CD14-positive monocyte (primary cell): ENCODE results near the gene LETMD1. TPM values are rescaled to one million over a fixed set of nuclear protein-coding genes. Genes with fewer than 3 reads are reported as not detected.
A peak's percentile ranks its signal among the peaks of the same experiment; 100 is the strongest.

ENCODE experiments used
- DNase-seq, 3 donors: peaks; one replicate each; pipeline ENCODE4 v3.0.0-alpha.2; 2011 to 2022
- H2AFZ ChIP-seq: 2 replicates; pipeline ENCODE4 v1.6.0; 2012; ENCODE audit warnings: mild to moderate bottlenecking, low read depth, low read length, inconsistent platforms; ENCODE audit not compliant: insufficient read depth, poor library complexity, severe bottlenecking
- H3K27ac ChIP-seq, 2 donors: 1 replicate in 1 of 2; 2 replicates in 1 of 2; pipeline ENCODE4 v1.5.1; 2012 to 2013; ENCODE audit warnings: low read length in 2 of 2, control low read depth in 1 of 2, inconsistent platforms in 1 of 2, low read depth in 1 of 2, mild to moderate bottlenecking in 1 of 2
- H3K27me3 ChIP-seq, 2 donors: one replicate each; pipeline versions ENCODE4 v1.6.0 to v1.6.1; 2011 to 2013; ENCODE audit warnings: low read length in 2 of 2; ENCODE audit not compliant: control insufficient read depth in 2 of 2, insufficient read depth in 2 of 2
- H3K36me3 ChIP-seq, 2 donors: replicated peaks in 1 of 2; 1 replicate in 1 of 2; 2 replicates in 1 of 2; pipeline versions ENCODE4 v1.5.1 to v1.6.1; 2012 to 2013; ENCODE audit warnings: low read length in 2 of 2, control low read depth in 1 of 2, inconsistent platforms in 1 of 2, mild to moderate bottlenecking in 1 of 2; ENCODE audit not compliant: insufficient read depth in 2 of 2, control insufficient read depth in 1 of 2
- H3K4me1 ChIP-seq, 2 donors: 1 replicate in 1 of 2; 2 replicates in 1 of 2; pipeline versions ENCODE4 v1.5.1 to v1.6.1; 2012 to 2013; ENCODE audit warnings: low read length in 2 of 2, control low read depth in 1 of 2, inconsistent platforms in 1 of 2, mild to moderate bottlenecking in 1 of 2, moderate library complexity in 1 of 2; ENCODE audit not compliant: insufficient read depth in 2 of 2, control insufficient read depth in 1 of 2
- H3K4me2 ChIP-seq: replicated peaks from 2 replicates; pipeline ENCODE3; 2012; ENCODE audit warnings: low read length, moderate library complexity, mild to moderate bottlenecking; ENCODE audit not compliant: poor library complexity, severe bottlenecking; ENCODE audit errors: extremely low read depth
- H3K4me3 ChIP-seq, 3 experiments: fragments of 200-600 bp in 1 of 3; sonication (generic) in 1 of 3; replicated peaks in 1 of 3; 1 replicate in 2 of 3; 2 replicates in 1 of 3; pipeline ENCODE4 v1.5.1; 2011 to 2013; ENCODE audit warnings: low read length in 3 of 3, mild to moderate bottlenecking in 3 of 3, control low read depth in 2 of 3, low read depth in 2 of 3, inconsistent platforms in 1 of 3, moderate library complexity in 1 of 3
- H3K79me2 ChIP-seq: 2 replicates; pipeline ENCODE4 v1.6.0; 2012; ENCODE audit warnings: mild to moderate bottlenecking, control low read depth, inconsistent platforms, low read length, moderate library complexity; ENCODE audit not compliant: insufficient read depth
- H3K9ac ChIP-seq: 2 replicates; pipeline ENCODE4 v1.6.0; 2017; ENCODE audit warnings: low read length, mild to moderate bottlenecking; ENCODE audit not compliant: insufficient read depth, poor library complexity, severe bottlenecking
- H3K9me3 ChIP-seq, 2 donors: replicated peaks in 1 of 2; 1 replicate in 1 of 2; 2 replicates in 1 of 2; pipeline versions ENCODE4 v1.5.1 to v1.6.1; 2012 to 2013; ENCODE audit warnings: low read length in 2 of 2, control low read depth in 1 of 2; ENCODE audit not compliant: control insufficient read depth in 1 of 2, insufficient read depth in 1 of 2
- H4K20me1 ChIP-seq: 2 replicates; pipeline ENCODE4 v1.6.0; 2012; ENCODE audit warnings: mild to moderate bottlenecking, low read length, control low read depth, moderate library complexity; ENCODE audit not compliant: insufficient read depth
- H3K27ac Mint-ChIP-seq, 7 donors: one replicate each; pipeline ENCODE4 v1.8.0; 2020; ENCODE audit warnings: mild to moderate bottlenecking in 7 of 7, mixed read lengths in 7 of 7, moderate library complexity in 6 of 7, inconsistent platforms in 2 of 7
- H3K27me3 Mint-ChIP-seq, 3 donors: one replicate each; pipeline ENCODE4 v1.8.0; 2021 to 2022; ENCODE audit warnings: low read depth in 3 of 3, mild to moderate bottlenecking in 3 of 3, mixed read lengths in 3 of 3, moderate library complexity in 3 of 3, inconsistent platforms in 1 of 3
- H3K36me3 Mint-ChIP-seq, 2 donors: one replicate each; pipeline ENCODE4 v1.8.0; 2020; ENCODE audit warnings: mixed read lengths in 2 of 2, inconsistent platforms in 1 of 2, mild to moderate bottlenecking in 1 of 2
- H3K4me1 Mint-ChIP-seq: one replicate; pipeline ENCODE4 v1.8.0; 2020; ENCODE audit warnings: mild to moderate bottlenecking, mixed read lengths
- H3K4me3 Mint-ChIP-seq, 2 donors: one replicate each; pipeline ENCODE4 v1.8.0; 2020; ENCODE audit warnings: mild to moderate bottlenecking in 2 of 2, mixed read lengths in 2 of 2, moderate library complexity in 1 of 2
- H3K9me3 Mint-ChIP-seq, 7 donors: one replicate each; pipeline ENCODE4 v1.8.0; 2020 to 2022; ENCODE audit warnings: mixed read lengths in 7 of 7, mild to moderate bottlenecking in 6 of 7, moderate library complexity in 6 of 7, inconsistent platforms in 2 of 7
- CTCF ChIP-seq: fragments of 200-600 bp; IDR thresholded peaks from one replicate; pipeline ENCODE4 v1.8.0; 2022; ENCODE audit warnings: antibody characterized with exemption, mild to moderate bottlenecking
- WGBS: methylation state at CpG from one replicate; pipeline ENCODE4 v1.1.5; 2013; ENCODE audit warnings: missing lambda C conversion rate; ENCODE audit not compliant: insufficient coverage; 5-methylcytosine and 5-hydroxymethylcytosine counted together
- intact Hi-C, 2 donors: fragments of 100-400 bp; cut with micrococcal nuclease; formaldehyde crosslinking; loops; one replicate each; pipeline versions ENCODE4 v1.15.0 to v1.15.1; 2023
- polyA plus RNA-seq, 3 donors: library from polyadenylated mRNA; depleted of rRNA in 1 of 3; unstranded in 2 of 3; stranded (reverse) in 1 of 3; fragments of 300-500 nt in 2 of 3; fragments of >200 nt in 1 of 3; fragmentation: Illumina TruSeq in 2 of 3; gene quantifications; 1 replicate in 2 of 3; 2 replicates in 1 of 3; pipeline ENCODE4 v1.2.3, GENCODE V29; 2012 to 2021

Gene LETMD1
- polyA plus RNA-seq, 3 donors: 13.2 to 95.6 (median 16.8) TPM

- no peaks in the 10 kb centered on the region for H3K9me3 ChIP-seq
- no peaks in the 10 kb centered on the region for H3K4me1 ChIP-seq
- intact Hi-C loops: no loop called here
- peak overlapping the region in 2 of 7 donors; percentile 25 to 46 for H3K27ac Mint-ChIP-seq
- H3K9ac ChIP-seq: no peak overlapping the region
- DNase-seq: no peak
- no peak overlapping the region for H3K4me3 Mint-ChIP-seq
- H3K27ac ChIP-seq: no peak overlapping the region
- no peak overlapping the region for H3K4me2 ChIP-seq
- H3K79me2 ChIP-seq: peaks cover 3% of the 10 kb centered on the region
- H2AFZ ChIP-seq: no peak overlapping the region
- TF ChIP-seq CTCF: no peak
- no peaks in the 10 kb centered on the region for H3K27me3 Mint-ChIP-seq
- H3K36me3 ChIP-seq: peaks cover 25 to 50% of the 10 kb centered on the region in 2 donors
- H3K4me3 ChIP-seq: no peak overlapping the region
- no peaks in the 10 kb centered on the region for H3K27me3 ChIP-seq
- H3K4me1 Mint-ChIP-seq: no peaks in the 10 kb centered on the region
- H3K36me3 Mint-ChIP-seq: peaks cover 36 to 55% of the 10 kb centered on the region in 2 donors
- H3K9me3 Mint-ChIP-seq: peaks cover 0 to 3% (median 0%) of the 10 kb centered on the region in 7 donors
- WGBS: 93% methylated on average over 2 of the region's 5 CpGs
- H4K20me1 ChIP-seq: peaks cover 26% of the 10 kb centered on the region
Observed at GRCh38 chr12:51075390-51075789, 27.3 kb downstream of the LETMD1 start.

GRCh38 chr12:51076236-51076930, 28.3 kb downstream of the LETMD1 start:
- Mint-ChIP-seq H3K36me3 (peaks cover 37 to 48% of the 10 kb centered on the region in 2 donors), H3K4me1 (no peaks in the 10 kb centered on the region), H3K9me3 (peaks cover 0 to 3% (median 0%) of the 10 kb centered on the region in 7 donors), H3K27me3 (no peaks in the 10 kb centered on the region), H3K27ac (no peak overlapping the region), H3K4me3 (no peak overlapping the region)
- H3K27ac ChIP-seq: no peak overlapping the region
- H3K4me3 ChIP-seq: no peak overlapping the region
- no peak for DNase-seq
- no peak overlapping the region for H3K4me2 ChIP-seq
- intact Hi-C loops: no loop called here
- no peaks in the 10 kb centered on the region for H3K9me3 ChIP-seq
- 77% methylated on average over 7 of the region's 10 CpGs for WGBS
- peaks cover 3% of the 10 kb centered on the region for H3K79me2 ChIP-seq
- peaks cover 19 to 42% of the 10 kb centered on the region in 2 donors for H3K36me3 ChIP-seq
- H3K4me1 ChIP-seq: no peaks in the 10 kb centered on the region
- H3K9ac ChIP-seq: no peak overlapping the region
- H3K27me3 ChIP-seq: no peaks in the 10 kb centered on the region
- H2AFZ ChIP-seq: no peak overlapping the region
- H4K20me1 ChIP-seq: peaks cover 26% of the 10 kb centered on the region
- no peak for TF ChIP-seq CTCF
